Measurements from ENCODE around the gene NDUFS7. TPM values are rescaled to one million over a fixed set of nuclear protein-coding genes. Genes with fewer than 3 reads are reported as not detected.

The NDUFS7 gene
- total and polyA plus RNA-seq, 3 donors from 2014 or later = 170 to 176 (median 172) TPM

DNA sequence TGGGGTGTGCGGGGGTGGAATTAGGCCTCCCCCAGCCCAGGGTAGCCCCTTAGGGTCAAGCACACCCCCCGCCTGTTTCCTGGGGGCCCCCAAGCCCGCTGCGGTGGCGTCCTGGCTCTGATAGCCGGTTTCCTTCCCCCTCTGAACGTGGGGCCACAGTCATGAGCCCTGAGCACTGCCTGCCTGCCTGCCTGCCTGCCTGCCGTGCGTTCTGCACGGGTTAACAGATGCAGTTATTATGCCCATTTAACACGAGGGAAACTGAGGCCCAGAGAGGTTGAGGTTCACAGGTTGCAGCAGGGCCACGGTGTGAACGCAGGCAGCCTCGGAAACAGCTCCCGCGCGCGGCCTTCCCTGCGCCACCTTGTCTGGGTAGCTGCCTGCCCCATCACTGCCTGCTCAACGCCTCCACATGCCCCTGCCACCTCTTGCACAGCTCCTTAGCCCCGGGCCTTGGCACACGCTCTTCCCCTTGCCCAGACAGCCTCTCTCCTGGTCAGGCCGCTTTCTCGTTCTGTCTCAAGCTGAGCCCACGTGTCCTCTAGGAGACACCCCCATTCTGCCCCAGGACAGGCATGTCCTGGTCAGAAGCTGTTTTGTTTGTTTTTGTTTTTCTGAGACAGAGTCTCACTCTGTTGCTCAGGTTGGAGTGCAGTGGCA is 18.8 kb downstream of the NDUFS7 start:
- intact Hi-C loops (cut with DNase I; ENCODE audit: low total_unique reads) = no loop called here
- H3K4me1 ChIP-seq = peaks cover 39% of the 10 kb centered on the region
- no peaks in the 10 kb centered on the region for H3K36me3 ChIP-seq (ENCODE audit: low read depth, missing control alignments)
- peak overlapping the region; percentile 6 to 41 for H3K27ac ChIP-seq
- no peak overlapping the region for H3K4me3 ChIP-seq
- no peaks in the 10 kb centered on the region for H3K27me3 ChIP-seq
- 48 to 51% methylated on average over 9 to 25 of the region's 25 CpGs for WGBS, 2 donors
- no peak for DNase-seq
- TF ChIP-seq POLR2A (IDR thresholded peaks at IDR 0.05) = no peak
- H3K9me3 ChIP-seq = no peaks in the 10 kb centered on the region

DNA sequence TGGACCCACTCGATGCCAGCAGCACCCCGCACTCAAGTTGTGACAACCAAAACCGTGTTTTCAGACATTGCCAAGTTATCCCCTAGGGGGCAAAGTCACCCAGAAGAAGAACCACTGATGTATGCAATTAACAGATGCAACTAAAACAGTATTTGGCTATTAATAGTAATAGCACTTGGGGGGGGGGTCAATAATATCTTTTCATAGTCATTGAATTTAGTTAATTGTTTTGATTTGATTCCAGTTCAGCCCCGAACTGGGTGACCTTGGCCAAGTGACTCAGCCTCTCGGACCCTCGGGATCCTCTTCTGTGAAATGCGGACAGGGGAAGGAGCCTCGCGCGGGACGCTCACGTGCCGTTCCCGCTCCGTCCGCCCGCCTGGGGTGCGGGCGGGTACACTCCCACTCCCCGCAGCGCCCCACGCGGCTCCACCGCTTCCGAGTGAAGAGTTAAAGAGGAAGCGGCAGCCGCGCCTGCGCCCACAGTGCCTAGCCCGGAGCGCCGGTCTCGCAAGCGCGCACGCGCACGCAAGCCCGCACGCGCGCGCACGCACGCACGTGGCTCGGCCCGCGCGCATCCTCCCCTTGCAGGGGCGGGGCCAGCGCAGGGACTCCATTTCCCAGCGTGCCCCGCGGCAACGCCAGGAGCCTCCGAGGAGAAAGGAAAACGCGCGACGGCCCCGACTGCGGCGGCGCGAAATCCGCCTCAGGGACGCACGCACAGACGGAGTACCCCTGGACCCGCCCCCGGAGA is 23.2 kb downstream of the NDUFS7 start:
- intact Hi-C loops (cut with DNase I; ENCODE audit: low total_unique reads) = no loop called here
- H3K4me1 ChIP-seq = peaks cover 49% of the 10 kb centered on the region
- 0 to 1% methylated on average over 17 to 61 of the region's 72 CpGs for WGBS, 2 donors

DNA sequence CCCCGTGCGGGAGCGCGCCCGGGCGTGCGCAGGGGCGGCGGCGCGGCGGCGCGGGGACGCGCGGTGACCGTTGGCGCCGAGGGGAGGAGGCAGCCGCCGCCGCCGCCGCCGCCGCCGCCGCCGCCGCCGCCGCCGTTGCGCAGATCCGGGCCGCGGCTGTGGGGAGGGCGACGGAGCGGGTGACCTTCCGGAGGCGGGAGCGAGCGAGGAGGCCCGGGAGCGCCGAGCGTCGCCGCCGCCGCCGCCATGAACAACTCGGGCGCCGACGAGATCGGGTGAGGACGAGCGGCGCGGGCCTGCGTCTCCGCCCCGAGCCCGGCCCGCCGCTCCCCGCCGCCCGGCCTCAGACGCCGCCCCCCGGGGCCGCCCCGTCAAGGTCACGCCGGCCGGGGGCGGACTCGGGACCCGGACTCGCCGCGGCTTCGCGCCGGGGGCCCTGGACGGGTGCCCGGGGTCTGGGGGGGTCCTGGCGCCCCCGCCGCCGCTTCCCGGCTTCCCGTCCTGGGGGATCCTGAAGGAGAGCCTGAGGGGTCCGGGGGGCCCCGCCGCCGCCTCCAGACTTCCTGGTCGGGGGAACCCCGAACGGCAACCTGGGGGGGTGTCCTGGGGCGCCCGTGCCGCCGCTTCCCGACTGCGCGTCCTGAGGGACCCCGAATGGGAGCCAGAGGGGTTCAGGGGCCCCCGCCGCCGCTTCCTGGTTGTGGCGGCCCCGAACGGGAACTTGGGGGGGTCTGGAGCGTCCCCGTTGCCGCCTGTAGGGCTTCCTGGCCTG is 24.0 kb downstream of the NDUFS7 start, which contains the start of gene DAZAP1:
Gene DAZAP1, plus strand, starts transcription at position 59 of the 772 bp plus-strand sequence. Its CDS starts 188 bp downstream, at position 247.
- intact Hi-C loops (cut with DNase I; ENCODE audit: low total_unique reads) = no loop called here
- H3K9me3 ChIP-seq = no peaks in the 10 kb centered on the region
- H3K27ac ChIP-seq = peak within 1 kb of the TSS; percentile 94 to 96
- TF ChIP-seq, protein P1, sequence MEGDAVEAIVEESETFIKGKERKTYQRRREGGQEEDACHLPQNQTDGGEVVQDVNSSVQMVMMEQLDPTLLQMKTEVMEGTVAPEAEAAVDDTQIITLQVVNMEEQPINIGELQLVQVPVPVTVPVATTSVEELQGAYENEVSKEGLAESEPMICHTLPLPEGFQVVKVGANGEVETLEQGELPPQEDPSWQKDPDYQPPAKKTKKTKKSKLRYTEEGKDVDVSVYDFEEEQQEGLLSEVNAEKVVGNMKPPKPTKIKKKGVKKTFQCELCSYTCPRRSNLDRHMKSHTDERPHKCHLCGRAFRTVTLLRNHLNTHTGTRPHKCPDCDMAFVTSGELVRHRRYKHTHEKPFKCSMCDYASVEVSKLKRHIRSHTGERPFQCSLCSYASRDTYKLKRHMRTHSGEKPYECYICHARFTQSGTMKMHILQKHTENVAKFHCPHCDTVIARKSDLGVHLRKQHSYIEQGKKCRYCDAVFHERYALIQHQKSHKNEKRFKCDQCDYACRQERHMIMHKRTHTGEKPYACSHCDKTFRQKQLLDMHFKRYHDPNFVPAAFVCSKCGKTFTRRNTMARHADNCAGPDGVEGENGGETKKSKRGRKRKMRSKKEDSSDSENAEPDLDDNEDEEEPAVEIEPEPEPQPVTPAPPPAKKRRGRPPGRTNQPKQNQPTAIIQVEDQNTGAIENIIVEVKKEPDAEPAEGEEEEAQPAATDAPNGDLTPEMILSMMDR (IDR thresholded peaks at IDR 0.05) = no peak
- H3K27me3 ChIP-seq = no peaks in the 10 kb centered on the region
- 0% methylated on average over 3 to 55 of the region's 121 CpGs for WGBS, 2 donors
- peaks cover 47% of the 10 kb centered on the region for H3K4me1 ChIP-seq
- peak within 1 kb of the TSS; percentile 98 to 100 for H3K4me3 ChIP-seq
- DNase-seq = no peak
- H3K36me3 ChIP-seq (ENCODE audit: low read depth, missing control alignments) = no peaks in the 10 kb centered on the region

More for the DNA sequence above, 23.2 kb downstream of the NDUFS7 start:
- no peak for TF ChIP-seq POLR2A (IDR thresholded peaks at IDR 0.05)
- TF ChIP-seq, protein P1 (IDR thresholded peaks at IDR 0.05) = peak in 2 of 3 experiments; percentile 19 to 40
- Histone ChIP-seq H3K9me3 (no peaks in the 10 kb centered on the region), H3K27me3 (no peaks in the 10 kb centered on the region), H3K27ac (peak overlapping the region; percentile 26 to 79), H3K4me3 (peak overlapping the region; percentile 60 to 98), H3K36me3 (ENCODE audit: low read depth, missing control alignments) (no peaks in the 10 kb centered on the region)
- DNase-seq = peak; percentile 99

DNA sequence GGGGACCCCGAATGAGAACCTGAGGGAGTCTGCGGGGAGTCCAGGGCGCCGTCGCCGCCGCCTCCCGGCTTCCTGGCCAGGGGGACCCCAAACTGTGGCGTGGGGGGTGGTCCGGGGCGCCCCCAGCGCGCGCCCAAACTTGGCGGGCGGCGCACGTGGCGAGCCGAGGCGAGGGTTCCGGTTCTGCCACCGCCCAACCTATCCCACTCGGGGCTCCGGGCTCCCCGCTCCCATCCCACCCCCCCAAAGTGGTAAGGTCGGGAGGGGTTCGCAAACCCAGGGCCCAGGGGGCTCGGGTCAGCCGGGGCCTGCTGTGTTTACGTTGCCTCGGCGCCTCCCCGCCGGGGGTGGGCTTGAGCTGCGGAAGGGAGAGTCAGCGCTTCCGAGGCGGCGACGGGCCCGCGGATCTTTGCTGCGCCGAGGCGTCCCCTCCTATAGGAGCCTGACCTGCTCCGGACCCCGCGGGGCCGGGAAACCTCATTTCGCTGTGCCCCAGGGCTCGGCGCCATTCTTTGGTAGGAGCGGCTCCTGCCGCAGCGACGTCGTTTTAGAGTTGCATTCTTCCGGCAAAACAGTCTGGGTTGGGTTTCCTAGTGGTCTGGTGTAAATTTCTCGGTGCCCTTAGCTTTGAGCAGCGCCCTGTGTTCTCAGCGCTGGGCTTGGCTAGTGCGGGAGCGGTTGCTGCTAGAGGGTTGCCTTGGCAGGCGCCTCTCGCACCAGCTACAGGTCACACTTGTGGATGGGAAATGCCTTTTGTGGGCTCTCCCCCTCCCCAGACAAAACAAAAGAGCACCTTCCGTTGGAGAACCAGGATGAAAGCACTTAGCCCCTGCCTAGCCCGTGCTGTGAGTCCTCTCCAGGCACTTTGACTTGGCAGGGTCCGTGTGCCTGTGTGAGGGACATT is 24.8 kb downstream of the NDUFS7 start:
- no peaks in the 10 kb centered on the region for H3K36me3 ChIP-seq (ENCODE audit: low read depth, missing control alignments)
- TF ChIP-seq, protein P1 (IDR thresholded peaks at IDR 0.05) = no peak
- no peak for TF ChIP-seq POLR2A (IDR thresholded peaks at IDR 0.05)
- DNase-seq = peak; percentile 40
- peaks cover 52% of the 10 kb centered on the region for H3K4me1 ChIP-seq
- no peaks in the 10 kb centered on the region for H3K27me3 ChIP-seq
- H3K4me3 ChIP-seq = peak overlapping the region; percentile 98 to 100
- intact Hi-C loops (cut with DNase I; ENCODE audit: low total_unique reads) = no loop called here
- WGBS, 2 donors = 1% methylated on average over 14 to 68 of the region's 69 CpGs
- peak overlapping the region; percentile 94 to 96 for H3K27ac ChIP-seq
- no peaks in the 10 kb centered on the region for H3K9me3 ChIP-seq
